ENCODE measurements around the gene IL36B. TPM values are rescaled to one million over a fixed set of nuclear protein-coding genes. Genes with fewer than 3 reads are reported as not detected.
"Not testable (repeated sequence)": the region's sequence is repeated elsewhere in the genome, so short reads cannot be mapped to it uniquely, and the experiment has no call there.

IL36B gene
- total RNA-seq (not detected), polyA plus RNA-seq (not detected)
- long read RNA-seq, donor 1: 0 reads
- long read RNA-seq, donor 2: 0 reads
- long read RNA-seq, donor 3: 0 reads
- long read RNA-seq, donor 4: 0 reads

DNA sequence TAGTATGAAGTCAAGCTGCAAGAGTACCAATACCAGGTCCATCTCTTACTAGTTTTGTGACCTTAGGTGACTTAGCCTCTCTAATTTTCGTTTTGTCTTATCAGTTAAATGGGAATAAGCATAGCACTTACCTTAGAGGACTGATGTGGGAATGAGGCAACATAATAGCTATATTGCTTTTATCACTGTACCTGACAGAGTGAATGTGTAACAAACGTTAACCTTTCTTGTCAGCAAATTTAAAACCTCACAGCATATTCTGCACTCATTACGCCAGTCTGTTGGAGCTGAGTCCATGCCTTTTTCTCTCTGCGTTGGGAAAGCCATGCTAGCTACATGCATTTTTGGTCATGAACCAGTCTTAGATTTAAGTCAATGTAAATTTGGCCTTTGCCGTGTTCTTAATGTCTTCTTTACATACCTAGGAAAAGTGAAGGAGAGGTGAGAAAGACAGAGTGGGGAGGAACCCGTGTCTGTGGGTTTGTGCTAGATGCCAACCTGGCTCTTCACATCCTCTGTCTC is at the start of gene IL36B:
IL36B (minus strand) TSS at position 472 of the 522 bp plus-strand sequence.
- H3K4me3 ChIP-seq (ENCODE audit: low read length): no peak within 1 kb of the TSS
- DNase-seq: no peak
- H3K27me3 ChIP-seq (ENCODE audit: control insufficient read depth, insufficient read depth): no peaks in the 10 kb centered on the region
- intact Hi-C loops (cut with DNase I): no loop called here
- no peak within 1 kb of the TSS for H3K27ac ChIP-seq (ENCODE audit: low read length)
- 69% methylated on average over 6 of the region's 6 CpGs for WGBS
- no peak for ATAC-seq
- H3K9me3 ChIP-seq (ENCODE audit: control insufficient read depth, low read length): no peaks in the 10 kb centered on the region
- no peaks in the 10 kb centered on the region for H3K4me1 ChIP-seq (ENCODE audit: control insufficient read depth, insufficient read depth, low read length)

DNA sequence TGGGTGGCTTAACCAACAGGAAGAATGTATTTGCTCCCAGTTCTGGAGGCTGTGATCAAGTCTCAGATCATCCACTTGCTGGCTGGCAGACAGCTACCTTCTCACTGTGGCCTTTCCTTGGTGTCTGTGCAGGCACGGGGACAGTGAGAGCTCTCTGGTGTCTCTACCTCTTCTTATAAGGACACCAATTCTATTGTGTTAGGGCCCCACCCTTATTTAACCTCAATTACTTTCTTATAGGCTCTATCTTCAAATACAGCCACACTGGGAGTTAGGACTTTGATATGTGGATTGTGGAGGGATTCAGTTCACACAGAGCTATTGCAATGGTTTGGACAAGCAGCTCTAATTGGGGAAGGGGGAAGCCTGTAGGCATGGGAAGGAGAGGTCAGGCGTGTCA is 49.5 kb upstream of the IL36B start:
- H3K4me1 ChIP-seq (ENCODE audit: control insufficient read depth, insufficient read depth, low read length): no peaks in the 10 kb centered on the region
- intact Hi-C loops (cut with DNase I): no loop called here
- no peak for ATAC-seq
- no peaks in the 10 kb centered on the region for H3K9me3 ChIP-seq (ENCODE audit: control insufficient read depth, low read length)
- no peak for DNase-seq
- no peak overlapping the region for H3K4me3 ChIP-seq (ENCODE audit: low read length)
- H3K27ac ChIP-seq (ENCODE audit: low read length): no peak overlapping the region
- WGBS: 91% methylated on average over 2 of the region's 2 CpGs
- no peaks in the 10 kb centered on the region for H3K27me3 ChIP-seq (ENCODE audit: control insufficient read depth, insufficient read depth)

DNA sequence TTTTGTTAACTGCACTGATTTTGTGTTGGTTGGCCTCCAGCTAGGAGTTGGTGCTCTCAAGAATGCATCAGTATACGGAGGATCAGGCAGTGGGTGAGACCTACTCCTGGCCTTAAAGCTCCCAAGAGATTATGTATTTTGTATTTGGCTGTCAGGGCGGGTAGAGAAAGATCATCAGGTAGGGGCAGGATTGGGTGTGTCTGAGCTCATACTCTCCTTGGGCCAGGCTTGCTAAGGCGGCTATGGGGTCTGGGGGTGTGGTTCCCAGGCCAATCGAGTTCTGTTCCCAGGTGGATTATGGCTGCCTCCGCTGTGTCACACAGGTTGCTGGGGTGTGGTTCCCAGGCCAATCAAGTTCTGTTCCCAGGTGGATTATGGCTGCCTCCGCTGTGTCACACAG is 45.9 kb upstream of the IL36B start:
- Histone ChIP-seq H3K27me3 (ENCODE audit: control insufficient read depth, insufficient read depth) (no peaks in the 10 kb centered on the region), H3K4me3 (ENCODE audit: low read length) (no peak overlapping the region), H3K27ac (ENCODE audit: low read length) (no peak overlapping the region), H3K4me1 (ENCODE audit: control insufficient read depth, insufficient read depth, low read length) (no peaks in the 10 kb centered on the region), H3K9me3 (ENCODE audit: control insufficient read depth, low read length) (no peaks in the 10 kb centered on the region)
- no peak for ATAC-seq
- 91% methylated on average over 6 of the region's 6 CpGs for WGBS
- no peak for DNase-seq
- intact Hi-C loops (cut with DNase I): no loop called here

DNA sequence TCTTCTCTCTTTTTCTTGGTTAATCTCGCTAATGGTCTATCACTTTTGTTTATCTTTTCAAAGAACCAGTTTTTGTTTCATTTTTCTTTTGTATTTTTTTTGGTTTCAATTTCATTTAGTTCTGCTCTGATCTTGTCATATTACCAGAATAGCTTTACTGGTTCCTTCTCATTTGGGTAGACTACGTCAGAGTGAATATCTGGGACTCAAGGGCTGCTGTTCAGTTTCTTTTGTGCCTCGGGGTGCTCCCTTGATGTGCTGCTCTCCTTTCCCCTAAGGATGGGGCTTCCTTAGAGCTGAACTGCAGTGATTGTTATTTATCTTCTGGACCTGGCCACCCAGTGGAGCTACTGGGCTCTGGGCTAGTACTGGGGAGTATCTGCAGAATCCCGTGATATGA is 45.4 kb upstream of the IL36B start:
- Histone ChIP-seq H3K9me3 (ENCODE audit: control insufficient read depth, low read length) (no peaks in the 10 kb centered on the region), H3K27me3 (ENCODE audit: control insufficient read depth, insufficient read depth) (no peaks in the 10 kb centered on the region), H3K4me1 (ENCODE audit: control insufficient read depth, insufficient read depth, low read length) (no peaks in the 10 kb centered on the region), H3K4me3 (ENCODE audit: low read length) (no peak overlapping the region), H3K27ac (ENCODE audit: low read length) (no peak overlapping the region)
- DNase-seq (no peak), ATAC-seq (no peak)
- 86% methylated on average over 4 of the region's 4 CpGs for WGBS
- intact Hi-C loops (cut with DNase I): no loop called here

DNA sequence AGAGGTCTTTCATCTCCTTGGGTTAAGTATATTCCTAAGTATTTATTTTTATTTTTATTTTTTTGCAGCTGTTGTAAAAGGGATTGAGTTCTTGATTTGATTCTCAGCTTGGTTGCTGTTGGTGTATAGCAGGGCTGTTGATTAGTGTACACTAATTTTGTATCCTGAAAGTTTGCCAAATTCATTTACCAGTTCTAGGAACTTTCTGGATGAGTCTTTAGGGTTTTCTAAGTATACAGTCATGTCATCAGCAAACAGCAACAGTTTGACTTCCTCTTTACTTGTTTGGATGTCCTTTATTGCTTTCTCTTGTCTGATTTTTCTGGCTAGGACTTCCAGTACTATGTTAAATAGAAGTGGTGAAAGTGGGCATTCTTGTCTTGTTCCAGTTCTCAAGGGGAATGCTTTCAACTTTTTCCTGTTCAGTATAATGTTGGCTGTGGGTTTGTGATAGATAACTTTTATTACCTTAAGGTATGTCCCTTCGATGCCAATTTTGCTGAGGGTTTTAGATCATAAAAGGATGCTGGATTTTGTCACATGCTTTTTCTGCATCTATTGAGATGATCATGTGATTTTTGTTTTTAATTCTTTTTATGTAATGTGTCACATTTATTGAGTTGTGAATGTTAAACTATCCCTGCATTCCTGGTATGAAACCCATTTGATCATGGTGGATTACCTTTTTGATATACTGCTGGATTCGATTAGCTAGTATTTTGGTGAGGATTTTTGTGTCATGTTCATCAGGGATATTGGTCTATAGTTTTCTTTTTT is 44.4 kb upstream of the IL36B start:
- H3K9me3 ChIP-seq (ENCODE audit: control insufficient read depth, low read length); H3K27me3 ChIP-seq (ENCODE audit: control insufficient read depth, insufficient read depth); DNase-seq; H3K4me1 ChIP-seq (ENCODE audit: control insufficient read depth, insufficient read depth, low read length); H3K27ac ChIP-seq (ENCODE audit: low read length); H3K4me3 ChIP-seq (ENCODE audit: low read length); intact Hi-C loops (cut with DNase I); ATAC-seq: not testable (repeated sequence)
- WGBS: 89% methylated on average over 2 of the region's 2 CpGs

DNA sequence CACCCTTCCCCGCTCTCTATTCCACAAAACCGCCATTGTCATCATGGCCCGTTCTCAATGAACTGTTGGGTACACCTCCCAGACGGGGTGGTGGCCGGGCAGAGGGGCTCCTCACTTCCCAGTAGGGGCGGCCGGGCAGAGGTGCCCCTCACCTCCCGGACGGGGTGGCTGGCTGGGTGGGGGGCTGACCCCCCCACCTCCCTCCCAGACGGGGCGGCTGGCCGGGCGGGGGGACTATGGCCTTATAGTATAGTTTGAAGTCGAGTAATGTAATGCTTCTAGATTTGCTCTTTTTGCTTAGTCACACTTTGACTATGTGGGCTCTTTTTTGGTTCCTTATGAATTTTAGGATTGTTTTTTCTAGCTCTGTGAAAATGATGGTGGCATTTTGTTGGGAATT is 43.6 kb upstream of the IL36B start:
- H3K9me3 ChIP-seq (ENCODE audit: control insufficient read depth, low read length); intact Hi-C loops (cut with DNase I); H3K27me3 ChIP-seq (ENCODE audit: control insufficient read depth, insufficient read depth); H3K27ac ChIP-seq (ENCODE audit: low read length); ATAC-seq; H3K4me1 ChIP-seq (ENCODE audit: control insufficient read depth, insufficient read depth, low read length); H3K4me3 ChIP-seq (ENCODE audit: low read length): not testable (repeated sequence)
- peak in 1 of 3 donors; percentile 23 for DNase-seq
- 92% methylated on average over 14 of the region's 14 CpGs for WGBS

DNA sequence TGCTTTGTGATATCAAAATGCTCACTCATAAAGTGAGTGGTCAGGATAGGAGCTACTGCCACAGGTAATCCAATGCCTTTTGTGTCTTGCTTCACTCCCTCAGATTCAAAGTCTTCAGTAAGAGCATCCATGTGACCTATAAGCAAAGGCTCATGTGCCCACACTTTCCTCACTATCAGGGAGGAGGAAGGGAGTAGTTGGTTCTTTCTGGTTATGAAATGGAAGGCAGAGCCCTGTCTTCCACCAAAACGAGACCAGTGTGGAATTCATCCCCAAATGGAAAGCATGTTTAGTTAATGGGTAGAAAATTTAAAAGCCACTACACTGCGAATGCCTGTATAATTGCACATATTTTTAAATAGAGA is 40.9 kb upstream of the IL36B start:
- no peak for ATAC-seq
- no peak for DNase-seq
- Histone ChIP-seq H3K9me3 (ENCODE audit: control insufficient read depth, low read length) (no peaks in the 10 kb centered on the region), H3K27ac (ENCODE audit: low read length) (no peak overlapping the region), H3K27me3 (ENCODE audit: control insufficient read depth, insufficient read depth) (no peaks in the 10 kb centered on the region), H3K4me1 (ENCODE audit: control insufficient read depth, insufficient read depth, low read length) (no peaks in the 10 kb centered on the region), H3K4me3 (ENCODE audit: low read length) (no peak overlapping the region)
- 47% methylated on average over 2 of the region's 2 CpGs for WGBS
- intact Hi-C loops (cut with DNase I): no loop called here

DNA sequence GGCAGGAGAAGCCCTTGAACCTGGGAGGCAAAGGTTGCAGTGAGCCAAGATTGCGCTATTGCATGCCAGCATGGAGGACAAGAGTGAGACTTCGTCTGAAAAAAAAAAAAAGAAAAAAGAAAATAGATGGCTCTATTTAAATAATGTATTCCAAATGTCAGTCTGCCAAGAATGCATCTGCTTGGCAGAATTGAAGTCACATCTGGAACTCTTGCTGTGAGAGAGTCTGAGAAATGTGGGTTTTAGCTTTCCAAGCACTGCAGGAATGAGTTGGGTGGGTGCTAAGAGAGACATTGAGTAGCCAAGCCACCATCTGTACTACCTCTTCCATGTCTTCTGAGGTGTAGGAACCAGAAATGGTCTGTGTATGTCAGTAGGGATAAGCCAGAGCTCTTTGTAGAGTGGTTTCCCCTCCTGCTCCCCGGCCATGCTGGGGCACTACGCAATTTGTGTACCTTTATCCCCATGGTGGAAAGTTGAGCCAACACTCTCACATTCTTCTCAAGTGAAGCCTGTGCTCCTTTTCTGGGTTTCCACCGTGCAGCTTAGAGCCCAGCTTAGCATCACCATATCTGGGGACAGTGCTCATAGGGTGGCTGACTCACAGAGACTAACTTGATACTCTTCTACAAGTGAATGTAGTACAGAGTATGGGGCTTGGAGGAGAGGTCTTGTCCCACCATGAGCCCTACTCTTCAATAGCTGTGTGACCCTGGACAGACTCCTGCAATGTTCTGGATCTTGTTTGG is 40.4 kb upstream of the IL36B start:
- Histone ChIP-seq H3K9me3 (ENCODE audit: control insufficient read depth, low read length) (no peaks in the 10 kb centered on the region), H3K4me3 (ENCODE audit: low read length) (no peak overlapping the region), H3K27ac (ENCODE audit: low read length) (no peak overlapping the region), H3K4me1 (ENCODE audit: control insufficient read depth, insufficient read depth, low read length) (no peaks in the 10 kb centered on the region), H3K27me3 (ENCODE audit: control insufficient read depth, insufficient read depth) (no peaks in the 10 kb centered on the region)
- DNase-seq (no peak), ATAC-seq (no peak)
- 78% methylated on average over 5 of the region's 5 CpGs for WGBS
- intact Hi-C loops (cut with DNase I): no loop called here

DNA sequence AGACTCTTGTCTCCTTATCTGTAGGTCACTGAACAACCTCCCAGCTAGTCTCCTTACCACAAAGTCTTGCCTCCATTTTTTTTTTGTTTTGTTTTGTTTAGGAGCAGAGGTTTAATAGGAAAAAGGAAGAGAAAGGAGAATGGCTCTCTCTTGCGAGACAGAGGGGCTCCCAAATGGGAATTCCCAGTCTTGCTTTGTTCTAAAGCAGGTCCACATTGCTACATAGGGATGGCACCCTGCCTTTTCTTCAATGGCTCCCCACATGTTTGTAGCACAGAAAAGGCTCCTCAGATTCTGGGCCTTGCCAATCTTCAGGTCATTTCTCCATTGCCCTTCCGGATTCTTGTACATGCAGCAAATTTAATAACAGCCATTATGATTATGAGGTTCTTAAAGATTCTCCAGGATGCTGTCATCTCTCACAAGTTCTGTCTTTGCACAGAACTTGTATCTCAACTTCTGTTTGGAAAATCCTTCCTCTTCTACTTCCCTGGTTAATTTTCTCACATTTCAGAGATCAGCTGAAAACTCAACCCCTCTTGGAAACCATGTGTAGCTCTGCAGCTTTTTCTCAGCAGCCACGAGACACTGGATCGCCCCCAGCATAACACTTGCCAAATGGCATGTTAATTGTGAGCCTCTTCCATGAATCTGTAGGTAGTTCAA is 38.7 kb upstream of the IL36B start:
- no peak overlapping the region for H3K27ac ChIP-seq (ENCODE audit: low read length)
- 63% methylated on average over 4 of the region's 4 CpGs for WGBS
- no peaks in the 10 kb centered on the region for H3K9me3 ChIP-seq (ENCODE audit: control insufficient read depth, low read length)
- ATAC-seq: no peak
- no peaks in the 10 kb centered on the region for H3K27me3 ChIP-seq (ENCODE audit: control insufficient read depth, insufficient read depth)
- intact Hi-C loops (cut with DNase I): no loop called here
- H3K4me1 ChIP-seq (ENCODE audit: control insufficient read depth, insufficient read depth, low read length): no peaks in the 10 kb centered on the region
- no peak overlapping the region for H3K4me3 ChIP-seq (ENCODE audit: low read length)
- DNase-seq: no peak

DNA sequence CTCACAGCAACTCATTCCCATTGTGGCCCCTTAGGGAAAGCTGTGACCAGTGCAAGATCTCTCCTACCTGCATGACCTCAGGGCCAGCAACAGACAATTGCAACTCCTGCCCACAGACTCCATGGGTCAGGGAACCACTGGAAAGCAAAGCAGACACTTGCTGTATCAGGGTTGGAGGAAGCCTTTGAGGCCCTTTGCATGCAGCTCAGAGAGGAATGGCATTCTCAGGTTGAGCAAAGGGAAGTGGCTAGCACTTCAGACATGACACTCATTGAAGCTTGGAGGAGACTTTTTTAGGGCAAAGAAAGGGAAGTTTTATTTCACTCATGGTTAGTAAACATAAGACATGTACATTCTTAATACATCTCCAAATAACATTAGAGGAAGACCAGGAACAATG is 37.2 kb upstream of the IL36B start:
- Histone ChIP-seq H3K9me3 (ENCODE audit: control insufficient read depth, low read length) (no peaks in the 10 kb centered on the region), H3K27ac (ENCODE audit: low read length) (no peak overlapping the region), H3K4me3 (ENCODE audit: low read length) (no peak overlapping the region), H3K4me1 (ENCODE audit: control insufficient read depth, insufficient read depth, low read length) (no peaks in the 10 kb centered on the region), H3K27me3 (ENCODE audit: control insufficient read depth, insufficient read depth) (no peaks in the 10 kb centered on the region)
- intact Hi-C loops (cut with DNase I): no loop called here
- DNase-seq: no peak
- no peak for ATAC-seq
